Measurements from ENCODE around the gene PLXNB2.
"Not testable (repeated sequence)": the region's sequence is repeated elsewhere in the genome, so short reads cannot be mapped to it uniquely, and the experiment has no call there.

The PLXNB2 gene

GRCh38 chr22:50326225-50326955 is 18.9 kb upstream of the PLXNB2 start:
- in situ Hi-C loops (cut with HindIII; ENCODE audit: low sequenced_read_pairs): no loop called here
- H3K4me3 ChIP-seq (ENCODE audit: low read depth, low read length): peak overlapping the region; percentile 55
- no peak for DNase-seq (ENCODE audit: low read depth, low spot score)
- TF ChIP-seq CTCF (IDR thresholded peaks at IDR 0.05; ENCODE audit: low read depth, low read length): no peak

GRCh38 chr22:50325444-50326224 is 18.2 kb upstream of the PLXNB2 start:
- in situ Hi-C loops (cut with HindIII; ENCODE audit: low sequenced_read_pairs): no loop called here
- H3K4me3 ChIP-seq (ENCODE audit: low read depth, low read length): peak overlapping the region; percentile 55
- no peak for TF ChIP-seq CTCF (IDR thresholded peaks at IDR 0.05; ENCODE audit: low read depth, low read length)
- no peak for DNase-seq (ENCODE audit: low read depth, low spot score)

- TF ChIP-seq CTCF (IDR thresholded peaks at IDR 0.05; ENCODE audit: low read depth, low read length): no peak
- H3K4me3 ChIP-seq (ENCODE audit: low read depth, low read length): no peak overlapping the region
- in situ Hi-C loops (cut with HindIII; ENCODE audit: low sequenced_read_pairs): no loop called here
- no peak for DNase-seq (ENCODE audit: low read depth, low spot score)
Measured at GRCh38 chr22:50323900-50324299, 16.5 kb upstream of the PLXNB2 start.

GRCh38 chr22:50322382-50323104 is 15.1 kb upstream of the PLXNB2 start:
- in situ Hi-C loops (cut with HindIII; ENCODE audit: low sequenced_read_pairs); DNase-seq (ENCODE audit: low read depth, low spot score); H3K4me3 ChIP-seq (ENCODE audit: low read depth, low read length): not testable (repeated sequence)

- no peak overlapping the region for H3K4me3 ChIP-seq (ENCODE audit: low read depth, low read length)
- in situ Hi-C loops (cut with HindIII; ENCODE audit: low sequenced_read_pairs): no loop called here
- no peak for TF ChIP-seq CTCF (IDR thresholded peaks at IDR 0.05; ENCODE audit: low read depth, low read length)
- DNase-seq (ENCODE audit: low read depth, low spot score): no peak
Measured at GRCh38 chr22:50320671-50321325, 13.4 kb upstream of the PLXNB2 start.

- no peak for TF ChIP-seq CTCF (IDR thresholded peaks at IDR 0.05; ENCODE audit: low read depth, low read length)
- no peak for DNase-seq (ENCODE audit: low read depth, low spot score)
- in situ Hi-C loops (cut with HindIII; ENCODE audit: low sequenced_read_pairs): no loop called here
- H3K4me3 ChIP-seq (ENCODE audit: low read depth, low read length): no peak overlapping the region
Measured at GRCh38 chr22:50320116-50320515, 12.7 kb upstream of the PLXNB2 start.
